NCI-H128 (cell line): ENCODE results near the gene TRAPPC3L.

ENCODE experiments used
- DNase-seq: peaks from one replicate; lab custom pipeline; 2025; ENCODE audit not compliant: unreplicated experiment; lab: John Stamatoyannopoulos, UW

The TRAPPC3L gene

DNA sequence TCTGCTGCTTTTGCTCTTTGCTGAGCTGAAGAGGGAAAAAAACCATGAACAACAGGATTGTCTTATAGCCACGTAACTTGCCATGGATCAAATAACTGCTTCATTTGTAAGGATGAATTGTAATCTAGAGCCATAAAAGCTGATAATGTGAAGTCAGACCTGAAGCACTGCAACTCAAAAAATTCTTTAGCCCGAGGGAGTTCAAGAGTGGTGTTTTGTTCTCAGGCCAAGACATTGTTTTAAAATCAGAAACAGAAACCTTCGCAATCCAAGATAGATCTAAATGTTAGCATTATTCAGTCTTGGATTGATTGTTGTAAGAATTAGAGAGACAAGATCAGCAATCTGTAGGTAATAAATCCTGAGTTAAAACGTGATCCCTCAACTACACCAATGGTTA lies at the start of gene TRAPPC3L:
Gene TRAPPC3L (minus strand): TSS at position 34 of the 400 bp plus-strand sequence. CDS start 170 bp downstream, outside the sequence.
- no peak for DNase-seq

- DNase-seq = no peak
Observed at GRCh38 chr6:116595247-116595646, 49.8 kb upstream of the TRAPPC3L start.

GRCh38 chr6:116586738-116587137 lies 41.3 kb upstream of the TRAPPC3L start:
- DNase-seq = no peak

- DNase-seq = no peak
Observed at GRCh38 chr6:116586276-116586675, 40.8 kb upstream of the TRAPPC3L start.

GRCh38 chr6:116580198-116580597 lies 34.7 kb upstream of the TRAPPC3L start:
- no peak for DNase-seq

DNA sequence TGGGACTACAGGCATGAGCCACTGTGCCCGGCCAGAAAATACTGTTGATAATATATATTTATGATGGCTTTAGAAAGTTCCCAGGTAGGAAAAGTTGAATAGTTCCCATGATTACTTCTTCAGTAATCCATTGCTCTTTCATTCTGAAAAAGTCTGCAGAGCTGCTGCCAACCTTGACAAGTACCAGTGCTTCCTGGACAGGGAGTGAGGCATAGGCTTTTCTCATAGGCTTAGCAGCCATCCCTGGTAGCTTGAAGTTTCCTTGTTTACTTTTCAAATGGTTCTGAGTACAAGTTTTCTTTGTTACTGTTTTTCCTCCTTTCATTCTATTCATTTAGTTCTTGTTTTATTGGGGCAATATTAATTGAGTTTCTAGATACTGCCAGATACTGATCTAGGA lies 33.7 kb upstream of the TRAPPC3L start:
- DNase-seq = no peak

DNA sequence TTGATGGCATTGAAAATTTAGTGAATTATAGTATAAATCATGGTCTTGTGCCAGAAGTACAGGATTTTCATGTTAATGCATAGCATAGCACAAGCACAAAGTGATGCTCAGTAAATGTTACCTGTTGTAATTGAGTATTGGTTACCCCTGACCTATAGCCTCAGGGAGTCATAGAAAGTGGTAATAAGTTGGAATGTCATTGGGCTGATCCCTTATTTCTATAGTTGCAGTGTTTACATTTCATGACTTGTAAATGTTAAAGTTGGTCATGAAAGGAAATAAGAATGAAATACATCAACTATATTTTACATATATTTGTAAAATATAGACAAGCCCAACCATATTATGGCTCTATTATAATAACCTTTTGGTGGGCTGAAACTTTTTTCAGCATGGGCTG lies 32.9 kb upstream of the TRAPPC3L start:
- no peak for DNase-seq

DNA sequence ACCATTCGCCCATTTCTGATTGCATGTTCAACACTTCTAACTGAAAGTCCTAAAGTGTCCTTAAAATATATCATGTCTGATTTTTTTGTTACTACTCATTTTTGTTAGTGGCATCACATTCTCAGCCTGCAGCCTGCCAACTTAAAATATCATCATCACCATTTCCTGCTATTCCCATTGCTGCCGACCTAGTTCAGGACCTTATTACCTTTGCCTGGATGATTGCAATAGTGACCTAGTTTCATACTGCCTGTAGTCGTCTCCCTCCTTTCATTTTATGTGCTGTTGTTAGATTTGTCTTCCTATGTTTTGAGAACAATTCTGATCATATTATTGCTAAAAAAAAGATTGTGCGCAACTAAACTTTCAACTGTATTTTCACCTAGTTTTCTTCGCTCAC lies 32.0 kb upstream of the TRAPPC3L start:
- no peak for DNase-seq

- DNase-seq = no peak
Observed at GRCh38 chr6:116575227-116575626, 29.7 kb upstream of the TRAPPC3L start.

DNA sequence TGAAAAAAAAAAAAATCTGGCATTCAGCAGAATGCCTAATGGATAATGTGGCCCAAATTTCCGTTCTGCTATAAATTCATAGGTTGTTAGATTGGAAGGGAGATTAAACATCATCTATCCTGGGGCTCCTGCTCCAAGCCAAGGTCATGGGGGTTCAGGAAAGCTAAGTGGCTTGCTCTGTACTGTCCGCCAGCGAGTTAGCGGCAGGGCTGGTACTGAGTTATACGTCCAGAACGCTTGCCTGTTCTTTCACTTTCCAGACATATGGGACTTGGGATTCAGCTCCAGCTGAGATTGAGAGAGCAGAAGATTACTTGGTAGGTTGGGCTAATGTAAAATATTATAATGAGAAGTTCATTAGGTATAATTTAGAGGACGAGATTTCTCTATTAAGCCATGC lies 26.7 kb upstream of the TRAPPC3L start:
- no peak for DNase-seq

DNA sequence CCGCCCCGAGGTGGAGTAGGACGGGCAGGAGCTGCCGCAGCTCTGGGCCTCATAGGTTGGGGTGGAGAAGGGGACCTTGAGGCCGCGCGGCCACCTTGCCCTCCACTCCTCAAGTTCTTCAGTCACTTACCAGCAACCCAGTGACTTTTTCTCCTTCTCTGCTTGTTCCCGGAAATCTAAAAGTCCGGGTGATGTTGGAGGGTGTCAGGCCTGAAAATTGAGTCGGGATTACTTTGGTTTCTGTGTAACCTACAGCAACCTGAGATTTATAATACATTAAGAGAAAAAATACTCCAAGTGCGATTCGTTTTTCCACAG lies 26.2 kb upstream of the TRAPPC3L start:
- no peak for DNase-seq

DNA sequence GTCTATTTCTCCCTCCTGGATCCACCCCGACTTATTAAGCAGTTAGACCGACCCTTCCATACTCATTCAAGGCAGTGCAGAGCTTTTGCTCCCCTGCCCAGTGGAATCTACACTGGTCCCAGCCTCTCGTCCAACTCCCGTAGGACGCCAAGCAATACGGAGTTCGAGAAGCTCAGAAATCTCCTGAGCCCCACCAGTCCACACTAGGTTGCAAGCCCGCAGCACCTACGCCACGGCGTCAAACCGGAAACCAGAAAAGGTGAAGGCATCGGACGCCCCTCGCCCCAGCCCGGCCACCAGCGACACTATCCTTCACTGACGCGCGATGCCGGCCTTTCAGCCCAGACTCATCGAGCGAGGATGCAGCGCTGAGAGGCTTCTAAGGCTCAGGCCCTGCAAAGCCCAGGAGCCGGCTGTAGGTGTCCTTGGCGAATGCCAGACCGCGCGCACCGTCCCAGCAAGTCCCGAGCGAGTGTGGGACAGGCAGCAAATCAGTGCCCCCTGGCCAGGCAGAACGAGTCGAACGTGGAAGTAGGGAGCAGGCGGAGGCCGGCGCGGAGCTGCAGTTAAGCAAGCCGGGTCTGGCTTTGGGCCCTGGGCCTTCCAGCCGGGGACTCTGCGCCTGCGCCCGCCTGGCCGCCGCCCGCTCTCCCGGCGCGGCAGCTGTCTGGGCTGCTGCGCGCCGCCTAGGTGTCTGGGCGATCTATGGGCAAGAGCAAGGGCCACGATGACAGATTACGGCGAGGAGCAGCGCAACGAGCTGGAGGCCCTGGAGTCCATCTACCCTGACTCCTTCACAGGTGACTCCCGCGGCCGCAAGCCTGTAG lies 25.6 kb upstream of the TRAPPC3L start, which contains the start of gene RWDD1:
Gene RWDD1 (plus strand): TSS at position 649 of the 827 bp plus-strand sequence. CDS start 79 bp downstream, at position 728.
- DNase-seq = peak; percentile 90

- DNase-seq = no peak
Observed at GRCh38 chr6:116568821-116569755, 23.6 kb upstream of the TRAPPC3L start.

- no peak for DNase-seq
Observed at GRCh38 chr6:116568111-116568510, 22.6 kb upstream of the TRAPPC3L start.

DNA sequence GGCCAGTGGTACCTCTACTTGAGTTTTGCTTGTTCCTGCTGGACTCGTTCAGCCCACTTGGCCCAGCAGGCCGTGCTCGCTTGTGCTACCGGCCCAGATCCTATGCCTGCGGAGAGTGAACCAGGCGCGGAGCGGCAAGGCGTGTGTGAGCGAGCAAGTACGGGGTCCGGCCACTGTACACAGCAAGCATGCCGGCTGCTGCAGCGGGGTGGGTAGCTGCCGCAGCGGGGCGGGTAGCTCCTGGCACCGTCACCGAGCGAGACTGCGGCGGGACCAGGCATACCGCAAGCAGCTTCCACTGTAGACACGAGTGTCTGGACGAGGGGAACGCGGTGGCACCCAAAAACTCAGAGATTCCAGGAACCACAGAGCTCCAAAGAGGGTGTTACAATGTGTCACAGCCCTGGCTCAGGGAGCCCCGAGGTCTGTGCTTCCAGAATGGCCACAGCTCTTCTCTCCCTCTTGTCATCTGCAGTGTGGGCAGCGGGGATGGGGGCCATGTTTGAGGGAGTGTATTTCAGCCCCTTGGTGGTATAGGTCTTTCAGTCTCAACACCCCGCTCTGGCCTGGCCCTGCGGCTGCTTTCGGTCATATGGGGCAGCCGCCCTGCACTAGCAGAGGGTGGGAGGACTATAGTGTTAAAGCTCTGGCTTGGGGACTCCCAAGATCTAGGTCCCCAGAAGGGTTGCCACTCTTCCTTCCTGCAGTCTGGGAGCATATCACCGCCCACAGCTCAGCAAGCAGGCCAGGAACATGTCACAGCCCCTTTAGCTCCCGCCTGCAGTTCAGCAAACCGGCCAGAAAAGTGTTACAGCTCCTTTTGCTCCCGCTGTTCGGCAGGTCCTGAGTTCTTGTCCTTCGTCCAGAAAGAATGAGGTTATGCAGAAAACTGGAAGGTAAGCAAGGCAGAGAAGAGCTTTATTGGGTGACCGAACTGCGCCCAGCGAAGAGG lies 19.7 kb upstream of the TRAPPC3L start:
- DNase-seq = peak; percentile 14

DNA sequence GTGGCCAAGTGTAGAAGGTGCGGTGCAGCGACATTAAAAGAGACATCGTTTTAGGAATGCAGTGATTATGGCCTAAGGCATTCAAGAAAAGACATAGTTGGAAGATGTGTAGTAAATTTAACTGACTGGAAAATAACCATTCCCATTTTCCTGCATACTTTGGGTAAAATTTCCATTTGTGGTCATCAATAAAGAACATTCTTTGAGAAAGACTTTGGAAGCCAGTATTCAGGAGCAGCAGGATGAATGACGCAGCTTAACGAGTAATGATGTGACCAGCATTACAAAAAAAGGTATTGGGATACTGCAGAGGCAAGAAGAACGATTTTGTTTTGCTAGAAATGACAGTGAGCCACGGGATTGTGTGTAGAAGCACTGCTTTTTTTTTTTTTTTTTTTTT lies 18.8 kb upstream of the TRAPPC3L start:
- DNase-seq = no peak

GRCh38 chr6:116563830-116564229 lies 18.3 kb upstream of the TRAPPC3L start:
- DNase-seq = no peak

GRCh38 chr6:116562614-116563013 lies 17.1 kb upstream of the TRAPPC3L start:
- no peak for DNase-seq

- no peak for DNase-seq
Observed at GRCh38 chr6:116562019-116562403, 16.5 kb upstream of the TRAPPC3L start.

GRCh38 chr6:116561377-116562018 lies 16.0 kb upstream of the TRAPPC3L start:
- DNase-seq = peak; percentile 45
